Heart right ventricle (tissue), 16 donors: ENCODE data around the gene CFAP61. TPM values are rescaled to one million over a fixed set of nuclear protein-coding genes. Genes with fewer than 3 reads are reported as not detected.

Experiments
- ATAC-seq, 8 donors: fragments of 200-7000 bp; cut with Tn5 transposase; one replicate each; pipeline ENCODE4 v1.9.1; 2020; ENCODE audit warnings: mild to moderate bottlenecking in 8 of 8, moderate library complexity in 8 of 8, moderate number of reproducible peaks in 1 of 8
- DNase-seq, 2 donors: peaks; one replicate each; pipeline ENCODE4 v3.0.0-alpha.2; 2020
- H3K27ac ChIP-seq, 10 donors: fragments of 200-600 bp; sonication (generic) in 2 of 10; one replicate each; pipeline versions ENCODE4 v1.5.0 to v1.8.0; 2020 to 2022; ENCODE audit warnings: mild to moderate bottlenecking in 3 of 10
- H3K27me3 ChIP-seq, 7 donors: fragments of 200-600 bp; one replicate each; pipeline ENCODE4 v1.8.0; 2021 to 2022; ENCODE audit warnings: mild to moderate bottlenecking in 2 of 7
- H3K36me3 ChIP-seq, 9 donors: fragments of 200-600 bp; sonication (generic) in 1 of 9; one replicate each; pipeline versions ENCODE4 v1.5.0 to v1.8.0; 2020 to 2022; ENCODE audit warnings: mild to moderate bottlenecking in 2 of 9
- H3K4me1 ChIP-seq, 9 donors: fragments of 200-600 bp; sonication (generic) in 1 of 9; one replicate each; pipeline versions ENCODE4 v1.5.0 to v1.8.0; 2020 to 2022; ENCODE audit warnings: mild to moderate bottlenecking in 4 of 9
- H3K4me3 ChIP-seq, 10 donors: fragments of 200-600 bp; sonication (generic) in 2 of 10; one replicate each; pipeline versions ENCODE4 v1.5.0 to v1.8.0; 2020 to 2022; ENCODE audit warnings: mild to moderate bottlenecking in 7 of 10, moderate library complexity in 2 of 10
- H3K9me3 ChIP-seq, 11 donors: fragments of 200-600 bp in 10 of 11; sonication (generic) in 2 of 11; one replicate each; pipeline versions ENCODE4 v1.5.0 to v1.8.0; 2013 to 2022; ENCODE audit warnings: mild to moderate bottlenecking in 2 of 11, control low read depth in 1 of 11, moderate library complexity in 1 of 11
- WGBS, 2 donors: extraction: QIAGEN DNeasy Blood & Tissue Kit; methylation state at CpG; one replicate each; pipeline ENCODE4 v1.1.7; 2013; ENCODE audit warnings: inconsistent platforms in 1 of 2; 5-methylcytosine and 5-hydroxymethylcytosine counted together
- intact Hi-C, 10 donors: fragments of 100-400 bp; cut with DNase I; formaldehyde crosslinking; loops; one replicate each; pipeline versions ENCODE4 v1.11.1 to v1.14.2; 2022
- polyA plus RNA-seq, 2 donors: library from polyadenylated mRNA; stranded (reverse); fragments of 200-250 nt; gene quantifications; one replicate each; pipeline ENCODE4 v1.2.3, GENCODE V29; 2013
- total RNA-seq, 10 donors: library from RNA; stranded (reverse); fragmentation: NEBNext Ultra II Directional in 3 of 10; extraction: Animal tissue kit (Norgen Biotek cat#: 25700) in 3 of 10; gene quantifications; one replicate each; pipeline versions ENCODE4 v1.2.1 to v1.2.4, GENCODE V29; 2021 to 2023
- TF ChIP-seq, protein P1 (sequence below), 9 donors: fragments of 200-600 bp; sonication (generic) in 2 of 9; IDR thresholded peaks; one replicate each; pipeline versions ENCODE4 v1.5.0 to v1.8.0; 2021 to 2022; ENCODE audit warnings: antibody characterized with exemption in 9 of 9, mild to moderate bottlenecking in 5 of 9, moderate library complexity in 1 of 9
- donor health status: Arrhythmogenic right ventricular cardiomyopathy.
- donor health status: ischemic (EF 13 %, LVEDD 7.1; RV severe dilation, severe dysfunction).
- donor health status: healthy with polysubstance abuse.
- donor health status: DM: no; HTN: yes; CAD: no.
- donor health status: DM: no; HTN: no; CAD: no.
- donor health status: ischemic (EF 25% LVEDD 6.9; RV normal size, moderate dysfunction).
- donor health status: ischemic (EF 25% LVEDD 5.7; RV mildly dilated, moderate dysfunction).
- donor health status: healthy.
- donor health status: DM: yes; HTN: yes; CAD: no.
- donor health status: Ischemic cardiomyopathy.
- donor health status: ischemic (EF 35%, LVEDD 5.7; RV mildly dilated, moderate dysfunction).
- donor health status: nonischemic (EF 11% LVEDD 7.7; RV severe dilation, severe dysfunction).
- donor health status: DM: yes; HTN: yes; CAD: no.
- donor health status: PGD.
- donor health status: ischemic (EF 29% LVEDD 5.4; RV normal size, mild dysfunction).
- donor health status: nonischemic (EF 23%, LVEDD 6.1; RV moderate dilation, normal function).

The CFAP61 gene
- total and polyA plus RNA-seq, 12 donors: 8.2 to 140 (median 60.6) TPM

DNA sequence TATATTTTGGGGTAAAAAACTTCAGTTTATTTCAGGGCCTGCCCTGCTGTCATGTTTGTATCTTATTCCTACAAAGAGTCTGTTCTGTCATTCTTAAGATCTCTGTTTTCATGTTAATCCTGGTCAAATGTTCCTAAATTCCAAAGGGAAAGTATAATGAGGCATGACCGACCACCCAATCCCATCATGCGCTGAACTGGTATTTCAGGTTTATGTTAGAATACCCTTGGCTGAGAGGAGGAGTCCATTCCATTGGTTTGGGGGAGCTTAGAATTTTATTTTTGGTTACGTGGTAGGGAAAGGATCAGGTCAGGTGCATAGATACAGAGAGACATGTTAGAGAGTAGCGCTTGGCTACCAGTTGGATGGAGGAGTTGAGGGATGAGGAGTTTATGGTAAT is 25.7 kb downstream of the CFAP61 start:
- TF ChIP-seq, protein P1, sequence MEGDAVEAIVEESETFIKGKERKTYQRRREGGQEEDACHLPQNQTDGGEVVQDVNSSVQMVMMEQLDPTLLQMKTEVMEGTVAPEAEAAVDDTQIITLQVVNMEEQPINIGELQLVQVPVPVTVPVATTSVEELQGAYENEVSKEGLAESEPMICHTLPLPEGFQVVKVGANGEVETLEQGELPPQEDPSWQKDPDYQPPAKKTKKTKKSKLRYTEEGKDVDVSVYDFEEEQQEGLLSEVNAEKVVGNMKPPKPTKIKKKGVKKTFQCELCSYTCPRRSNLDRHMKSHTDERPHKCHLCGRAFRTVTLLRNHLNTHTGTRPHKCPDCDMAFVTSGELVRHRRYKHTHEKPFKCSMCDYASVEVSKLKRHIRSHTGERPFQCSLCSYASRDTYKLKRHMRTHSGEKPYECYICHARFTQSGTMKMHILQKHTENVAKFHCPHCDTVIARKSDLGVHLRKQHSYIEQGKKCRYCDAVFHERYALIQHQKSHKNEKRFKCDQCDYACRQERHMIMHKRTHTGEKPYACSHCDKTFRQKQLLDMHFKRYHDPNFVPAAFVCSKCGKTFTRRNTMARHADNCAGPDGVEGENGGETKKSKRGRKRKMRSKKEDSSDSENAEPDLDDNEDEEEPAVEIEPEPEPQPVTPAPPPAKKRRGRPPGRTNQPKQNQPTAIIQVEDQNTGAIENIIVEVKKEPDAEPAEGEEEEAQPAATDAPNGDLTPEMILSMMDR (IDR thresholded peaks at IDR 0.05): no peak
- Histone ChIP-seq H3K4me3 (no peak overlapping the region), H3K9me3 (no peaks in the 10 kb centered on the region), H3K36me3 (no peaks in the 10 kb centered on the region), H3K27me3 (peaks cover 0 to 24% (median 5%) of the 10 kb centered on the region in 7 donors), H3K27ac (no peak overlapping the region), H3K4me1 (no peaks in the 10 kb centered on the region)
- intact Hi-C loops: loop anchor here in 2 of 10 donors (2.0 to 10.0 kb wide), 2 partner anchors 487 to 491 kb away; no protein-coding TSS in a partner anchor
- DNase-seq (no peak), ATAC-seq (no peak)
- 88 to 91% methylated on average over 4 of the region's 4 CpGs for WGBS, 2 donors

DNA sequence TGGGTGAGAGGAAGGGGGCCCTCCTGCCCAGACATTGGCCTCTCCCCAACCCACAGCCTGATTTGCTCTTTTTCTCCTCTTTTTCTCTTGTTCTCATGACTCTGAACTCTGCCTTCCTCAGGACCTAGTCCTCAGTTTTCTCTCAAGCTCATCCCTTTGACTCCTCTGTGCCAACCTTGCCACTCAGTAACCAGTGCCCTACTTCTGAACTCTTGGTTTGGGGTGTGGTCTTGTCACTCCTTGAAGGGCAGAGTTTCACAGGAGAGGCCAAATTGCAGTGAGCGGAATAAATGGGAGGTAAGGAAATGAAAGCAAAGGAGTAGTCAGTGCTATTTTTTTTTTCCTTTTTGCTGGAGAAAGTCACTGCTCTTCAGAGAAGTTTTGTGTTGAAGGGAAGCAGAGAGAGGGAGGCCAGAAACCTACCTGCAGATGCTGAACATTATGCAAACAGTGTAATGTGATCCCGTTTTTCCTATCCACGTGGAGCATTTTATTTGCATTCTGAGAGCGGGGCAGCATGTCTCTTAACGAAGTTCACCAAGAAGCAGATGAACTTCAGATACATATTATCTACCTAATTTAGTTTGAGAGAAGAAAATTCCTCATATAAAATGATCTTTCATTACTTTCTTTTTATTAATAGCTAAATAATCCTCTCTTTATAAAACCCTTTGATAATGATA is 26.9 kb downstream of the CFAP61 start:
- H3K27me3 ChIP-seq: peaks cover 0 to 16% (median 5%) of the 10 kb centered on the region in 7 donors
- no peaks in the 10 kb centered on the region for H3K9me3 ChIP-seq
- H3K4me1 ChIP-seq: peaks cover 0 to 4% (median 0%) of the 10 kb centered on the region in 9 donors
- no peak overlapping the region for H3K4me3 ChIP-seq
- intact Hi-C loops: loop anchor here in 2 of 10 donors (2.0 to 10.0 kb wide), 2 partner anchors 486 to 490 kb away; no protein-coding TSS in a partner anchor
- no peak for ATAC-seq
- TF ChIP-seq, protein P1 (IDR thresholded peaks at IDR 0.05): no peak
- DNase-seq: no peak
- WGBS, 2 donors: 55% methylated on average over 5 of the region's 5 CpGs
- H3K27ac ChIP-seq: no peak overlapping the region
- H3K36me3 ChIP-seq: no peaks in the 10 kb centered on the region

DNA sequence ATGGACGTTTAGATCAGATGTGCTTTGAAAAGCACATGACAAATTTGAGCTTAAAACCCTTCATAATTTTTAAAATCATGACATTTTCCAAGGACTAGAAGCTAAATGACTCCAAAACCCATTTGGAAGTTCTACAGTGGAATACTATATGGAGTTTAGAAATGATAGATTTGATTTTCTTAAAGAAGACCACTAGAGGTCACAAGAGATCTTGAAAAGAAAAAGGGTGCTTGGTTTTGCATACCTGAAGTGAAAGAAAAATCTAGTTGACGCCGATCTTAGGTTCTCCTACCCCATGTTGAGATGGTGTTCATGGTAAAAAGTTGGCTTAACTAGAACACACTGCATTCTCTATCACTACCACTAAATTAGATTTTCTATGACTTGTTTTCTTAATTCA is 31.5 kb downstream of the CFAP61 start:
- no peaks in the 10 kb centered on the region for H3K36me3 ChIP-seq
- intact Hi-C loops: loop anchor here (1.0 to 10.0 kb wide), 11 partner anchors 54 to 511 kb away; no protein-coding TSS in a partner anchor
- 1 to 2% methylated on average over 3 of the region's 3 CpGs for WGBS, 2 donors
- peak overlapping the region in 2 of 10 donors; percentile 2 to 16 for H3K4me3 ChIP-seq
- H3K9me3 ChIP-seq: no peaks in the 10 kb centered on the region
- H3K4me1 ChIP-seq: peaks cover 0 to 28% (median 4%) of the 10 kb centered on the region in 9 donors
- no peak for DNase-seq
- TF ChIP-seq, protein P1 (IDR thresholded peaks at IDR 0.05): peak; percentile 18 to 68 (median 55)
- ATAC-seq: peak in 6 of 8 donors; percentile 11 to 46 (median 32)
- H3K27me3 ChIP-seq: peaks cover 0 to 17% (median 5%) of the 10 kb centered on the region in 7 donors
- H3K27ac ChIP-seq: peak overlapping the region in 9 of 10 donors; percentile 64 to 87 (median 84)

DNA sequence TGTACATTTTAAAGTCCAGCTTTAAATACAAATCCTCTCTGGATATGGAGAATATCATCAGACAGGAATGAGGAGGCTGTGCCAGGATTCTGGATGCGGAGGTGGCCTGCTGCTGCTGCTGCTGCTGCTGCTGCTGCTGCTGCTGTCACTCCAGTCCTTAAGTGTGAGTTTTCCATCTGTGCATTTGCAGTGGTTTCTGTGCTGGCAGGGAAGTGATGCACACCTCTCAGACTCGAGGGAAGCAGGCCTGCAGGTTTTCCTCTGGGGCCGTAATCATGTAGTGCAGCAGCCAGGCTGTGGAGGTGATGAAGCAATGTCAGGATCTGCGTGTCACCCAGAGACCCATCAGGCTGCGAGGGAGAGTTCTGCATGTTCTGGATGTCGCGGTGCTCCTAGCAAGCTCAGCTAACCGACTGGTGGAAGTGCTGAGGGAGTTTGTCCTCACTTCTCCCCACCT is 32.0 kb downstream of the CFAP61 start:
- WGBS, 2 donors: 40 to 44% methylated on average over 8 of the region's 8 CpGs
- peak overlapping the region in 2 of 10 donors; percentile 2 to 16 for H3K4me3 ChIP-seq

More for the DNA sequence above, 32.0 kb downstream of the CFAP61 start:
- DNase-seq (no peak), ATAC-seq (peak; percentile 13 to 66 (median 26))
- Histone ChIP-seq H3K27me3 (peaks cover 0 to 12% (median 5%) of the 10 kb centered on the region in 7 donors), H3K36me3 (no peaks in the 10 kb centered on the region), H3K27ac (peak overlapping the region; percentile 55 to 87 (median 84)), H3K4me1 (peaks cover 0 to 32% (median 4%) of the 10 kb centered on the region in 9 donors), H3K9me3 (no peaks in the 10 kb centered on the region)
- intact Hi-C loops: loop anchor here (1.0 to 10.0 kb wide), 11 partner anchors 54 to 510 kb away; no protein-coding TSS in a partner anchor
- TF ChIP-seq, protein P1 (IDR thresholded peaks at IDR 0.05): no peak
